Activated CD4-positive, alpha-beta T cell treated with anti-CD3 and anti-CD28 coated beads, Interleukin-2, amount 50 U/mL, for 48 hours (primary cell): ENCODE data around the gene NPAS1.

ENCODE experiments used
- DNase-seq, 2 experiments: peaks; one replicate each; pipeline ENCODE4 v3.0.0-alpha.2; 2020

NPAS1 gene

DNA sequence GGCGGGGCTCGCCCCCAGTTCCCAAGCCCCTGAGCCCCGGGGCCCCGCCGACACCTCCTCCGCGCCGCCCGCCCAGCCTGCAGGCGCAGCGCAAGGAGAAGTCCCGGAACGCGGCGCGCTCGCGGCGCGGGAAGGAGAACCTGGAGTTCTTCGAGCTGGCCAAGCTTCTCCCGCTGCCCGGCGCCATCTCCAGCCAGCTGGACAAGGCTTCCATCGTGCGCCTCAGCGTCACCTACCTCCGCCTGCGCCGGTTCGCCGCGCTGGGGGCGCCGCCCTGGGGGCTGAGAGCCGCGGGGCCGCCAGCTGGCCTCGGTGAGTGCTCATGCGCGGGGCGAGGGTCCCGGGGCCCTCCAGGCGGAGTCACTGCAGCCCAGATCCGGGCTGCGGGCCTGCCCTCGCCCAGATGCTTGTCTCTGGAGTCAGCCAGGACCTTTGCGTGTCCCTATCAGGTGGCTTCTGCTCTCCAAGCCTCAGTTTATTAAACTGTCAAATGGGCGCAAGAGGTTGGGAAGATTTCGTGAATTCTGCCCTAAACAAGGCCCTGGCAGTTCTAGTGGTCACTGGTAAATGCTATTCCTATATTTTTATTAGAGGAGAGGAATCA lies 2.0 kb downstream of the NPAS1 start:
- no peak for DNase-seq

DNA sequence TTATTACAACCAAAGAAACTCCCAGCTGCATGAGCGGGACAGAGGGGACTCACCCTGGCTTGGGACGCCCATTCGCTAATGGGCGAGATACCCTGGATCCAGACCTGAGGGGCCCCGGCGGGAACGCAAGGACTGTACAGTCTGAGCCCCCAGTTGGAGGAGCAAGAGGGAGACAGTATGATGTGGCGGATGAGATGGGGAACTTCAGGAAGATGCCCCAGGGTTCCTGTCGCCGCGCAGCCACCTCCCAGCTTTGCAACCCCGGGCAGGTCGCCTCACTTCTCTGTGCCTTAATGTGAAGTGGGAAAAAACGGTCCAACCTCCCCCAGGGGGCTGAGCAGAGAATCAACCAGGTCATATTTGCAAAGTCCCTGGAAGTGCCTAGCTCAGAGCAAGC lies 2.5 kb downstream of the NPAS1 start:
- DNase-seq, result no peak

DNA sequence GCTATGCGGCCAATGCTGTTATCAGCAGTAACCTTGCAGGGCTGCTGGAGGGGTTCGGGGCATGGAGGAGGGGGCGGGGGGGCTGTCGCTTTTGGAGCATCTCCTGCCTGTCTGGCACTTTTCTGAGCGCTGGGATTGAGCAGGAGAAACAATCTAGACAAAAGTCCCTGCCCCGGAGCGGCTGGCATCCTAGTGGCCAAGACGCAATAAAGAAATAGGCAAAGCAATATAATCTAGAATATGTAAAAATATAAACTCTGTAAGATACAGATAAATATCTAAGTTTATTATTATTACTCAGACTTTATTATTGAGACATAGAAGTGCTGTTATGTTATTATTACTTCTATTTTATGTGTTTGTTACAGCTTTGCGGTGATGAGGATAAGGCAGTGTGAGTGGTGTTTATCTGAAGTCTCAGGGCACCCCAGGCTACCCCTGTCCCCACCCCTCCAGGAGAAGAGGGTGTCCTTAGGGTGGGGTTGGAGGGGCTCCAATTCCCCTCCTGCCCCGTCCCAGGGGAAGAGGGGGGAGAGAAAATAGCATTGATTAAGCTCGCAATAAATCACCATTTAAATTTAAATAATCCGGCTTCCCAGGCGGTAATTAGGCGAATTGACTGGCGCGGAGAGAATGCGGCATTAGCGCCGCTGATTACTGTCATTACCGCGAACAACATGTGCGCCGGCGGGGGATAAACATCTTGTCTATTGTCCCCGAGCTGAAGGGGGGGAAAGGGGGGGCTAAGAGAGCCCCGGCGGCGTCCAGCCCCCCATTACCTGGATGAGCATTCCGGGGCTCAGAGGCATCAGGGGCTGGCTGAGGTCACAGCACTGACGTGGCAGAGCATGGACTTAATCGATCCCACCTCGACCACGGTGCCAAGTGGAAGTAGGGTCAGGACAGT lies 3.2 kb downstream of the NPAS1 start:
- DNase-seq, result no peak

DNA sequence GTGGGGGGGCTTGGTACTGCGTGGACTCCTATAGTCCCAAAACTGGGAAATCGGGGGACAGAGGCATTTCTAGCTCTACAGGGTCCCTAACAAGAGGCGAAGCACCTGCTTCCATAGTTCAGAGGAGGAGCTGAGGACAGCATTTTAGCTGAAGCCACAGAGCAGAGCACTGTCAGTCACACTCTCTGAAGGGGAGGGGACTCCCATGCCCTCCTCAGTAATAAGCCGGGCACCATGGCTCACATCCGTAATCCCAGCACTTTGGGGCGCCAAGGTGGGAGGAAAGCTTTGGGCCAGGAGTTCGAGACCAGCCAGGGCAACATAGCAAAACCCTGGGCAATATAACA lies 3.8 kb downstream of the NPAS1 start:
- DNase-seq, result no peak

DNA sequence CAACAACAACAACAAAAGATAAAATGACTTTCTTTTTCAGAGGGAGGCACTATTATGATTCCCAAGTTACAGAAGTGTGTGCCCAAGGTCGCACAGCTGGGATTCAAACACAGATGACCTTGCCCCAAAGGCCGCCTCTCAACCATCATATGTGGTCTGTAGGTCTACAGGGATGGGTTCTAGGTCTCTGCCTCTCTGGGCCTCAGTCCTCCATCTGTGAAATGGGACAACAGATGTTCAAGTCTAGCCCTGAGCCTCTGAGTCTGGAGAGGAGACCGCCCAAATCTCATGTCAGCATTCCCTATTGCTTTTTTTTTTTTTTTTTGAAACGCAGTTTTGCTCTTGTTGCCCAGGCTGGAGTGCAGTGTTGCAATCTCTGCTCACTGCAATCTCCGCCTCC lies 4.9 kb downstream of the NPAS1 start:
- no peak for DNase-seq

DNA sequence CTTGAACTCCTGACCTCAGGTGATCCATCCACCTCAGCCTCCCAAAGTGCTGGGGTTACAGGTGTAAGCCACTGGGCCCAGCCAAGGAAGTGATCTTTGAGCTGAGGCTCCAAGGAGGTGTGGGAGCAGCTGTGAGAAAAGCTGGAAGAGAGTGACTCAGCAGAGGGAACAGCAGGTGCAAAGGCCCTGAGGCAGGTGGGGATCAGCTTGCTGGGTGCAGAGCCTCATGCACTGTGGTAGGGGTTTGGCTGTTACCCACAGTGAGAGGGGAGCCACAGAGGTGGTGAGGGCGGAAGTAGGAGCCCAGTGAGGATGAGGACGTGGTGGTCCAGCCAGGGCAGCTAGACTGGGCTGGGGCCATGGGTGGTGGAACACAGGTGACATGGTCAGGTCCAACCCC lies 6.5 kb downstream of the NPAS1 start:
- no peak for DNase-seq

DNA sequence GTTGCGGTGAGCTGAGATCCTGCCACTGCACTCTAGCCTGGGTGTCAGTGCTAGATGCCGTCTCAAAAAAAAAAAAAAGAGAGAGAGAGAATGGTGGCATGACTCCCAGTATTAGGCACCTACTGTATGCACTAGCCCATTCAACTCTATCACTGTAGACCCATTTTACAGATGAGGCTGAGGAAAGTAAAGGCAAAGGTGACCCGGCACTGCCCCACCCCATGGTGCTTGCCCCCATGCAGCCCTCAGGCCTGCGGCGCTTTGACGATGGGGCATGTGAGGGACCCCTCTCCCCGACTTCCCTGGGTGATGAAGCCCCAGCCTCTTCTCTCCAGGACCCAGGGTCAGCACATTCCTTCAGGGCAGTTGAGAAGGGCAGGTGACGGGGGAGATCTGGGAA lies 7.3 kb downstream of the NPAS1 start:
- DNase-seq, result no peak

DNA sequence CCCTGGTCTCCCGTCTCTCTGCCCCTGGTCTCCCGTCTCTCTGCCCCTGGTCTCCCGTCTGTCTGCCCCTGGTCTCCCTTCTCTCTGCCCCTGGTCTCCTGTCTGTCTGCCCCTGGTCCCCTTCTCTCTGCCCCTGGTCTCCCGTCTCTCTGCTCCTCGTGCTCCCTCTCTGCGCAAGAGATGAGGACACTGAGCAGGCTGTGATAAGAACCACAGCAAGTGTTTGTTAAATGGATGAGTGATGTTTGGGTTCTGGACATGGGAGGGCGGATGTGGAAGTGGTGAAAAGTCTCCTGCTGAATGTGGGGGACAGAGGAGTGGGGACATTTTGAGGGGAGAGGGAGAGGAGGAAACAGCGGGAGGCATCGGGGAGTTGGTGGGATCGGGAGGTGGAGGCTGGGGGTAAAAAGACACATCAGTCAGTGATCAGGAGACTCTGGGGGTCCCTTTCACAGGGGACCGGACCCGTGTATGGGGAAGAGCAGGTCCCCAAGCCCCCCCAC lies 8.0 kb downstream of the NPAS1 start:
- no peak for DNase-seq

DNA sequence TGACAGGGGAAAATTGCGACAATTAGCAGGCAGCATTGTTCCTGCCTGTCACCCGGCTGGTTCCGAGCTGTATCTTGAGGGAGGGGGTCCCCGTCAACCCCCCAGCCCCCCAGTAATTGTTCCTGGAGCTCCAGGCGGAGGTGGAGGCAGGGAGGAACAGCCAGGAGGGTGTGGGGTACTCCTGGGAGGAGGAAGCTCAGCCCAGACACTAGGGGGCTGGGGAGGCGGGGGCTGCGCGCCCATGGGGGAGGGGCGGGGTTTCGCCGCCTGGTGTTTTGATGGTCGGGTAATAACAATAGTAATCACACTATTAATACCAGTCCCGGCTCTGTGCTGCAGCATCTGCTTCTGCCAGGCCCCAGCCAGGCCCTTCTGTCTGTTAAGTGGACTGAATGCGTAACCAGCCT lies 8.6 kb downstream of the NPAS1 start:
- DNase-seq, result no peak

DNA sequence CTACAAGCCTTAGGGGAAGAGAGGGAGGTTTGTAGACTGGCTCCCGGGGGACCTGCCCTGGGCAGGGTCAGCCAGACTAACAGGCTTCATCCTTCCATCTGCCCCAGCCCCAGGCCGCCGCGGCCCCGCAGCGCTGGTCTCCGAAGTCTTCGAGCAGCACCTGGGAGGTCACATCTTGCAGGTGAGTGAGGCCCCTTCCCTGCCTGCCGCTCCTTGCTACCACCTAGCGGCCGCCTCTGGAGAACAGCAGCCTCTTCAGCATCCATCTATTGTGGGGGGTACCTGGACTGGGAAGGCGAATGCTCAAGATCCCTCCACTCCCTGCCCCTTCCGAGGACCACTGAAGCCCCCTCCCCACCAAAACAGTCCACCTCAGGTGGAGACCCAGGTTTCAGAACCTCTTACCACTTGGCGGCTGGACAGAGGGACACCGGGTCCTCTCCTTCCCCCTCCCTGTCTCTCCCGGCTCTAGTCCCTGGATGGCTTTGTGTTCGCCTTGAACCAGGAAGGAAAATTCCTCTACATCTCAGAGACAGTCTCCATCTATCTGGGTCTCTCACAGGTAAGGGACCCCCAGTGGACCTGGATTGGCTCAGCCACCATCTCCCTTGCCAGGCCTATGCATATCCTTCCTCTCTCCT lies 12.7 kb downstream of the NPAS1 start:
- peak; percentile 66 for DNase-seq

DNA sequence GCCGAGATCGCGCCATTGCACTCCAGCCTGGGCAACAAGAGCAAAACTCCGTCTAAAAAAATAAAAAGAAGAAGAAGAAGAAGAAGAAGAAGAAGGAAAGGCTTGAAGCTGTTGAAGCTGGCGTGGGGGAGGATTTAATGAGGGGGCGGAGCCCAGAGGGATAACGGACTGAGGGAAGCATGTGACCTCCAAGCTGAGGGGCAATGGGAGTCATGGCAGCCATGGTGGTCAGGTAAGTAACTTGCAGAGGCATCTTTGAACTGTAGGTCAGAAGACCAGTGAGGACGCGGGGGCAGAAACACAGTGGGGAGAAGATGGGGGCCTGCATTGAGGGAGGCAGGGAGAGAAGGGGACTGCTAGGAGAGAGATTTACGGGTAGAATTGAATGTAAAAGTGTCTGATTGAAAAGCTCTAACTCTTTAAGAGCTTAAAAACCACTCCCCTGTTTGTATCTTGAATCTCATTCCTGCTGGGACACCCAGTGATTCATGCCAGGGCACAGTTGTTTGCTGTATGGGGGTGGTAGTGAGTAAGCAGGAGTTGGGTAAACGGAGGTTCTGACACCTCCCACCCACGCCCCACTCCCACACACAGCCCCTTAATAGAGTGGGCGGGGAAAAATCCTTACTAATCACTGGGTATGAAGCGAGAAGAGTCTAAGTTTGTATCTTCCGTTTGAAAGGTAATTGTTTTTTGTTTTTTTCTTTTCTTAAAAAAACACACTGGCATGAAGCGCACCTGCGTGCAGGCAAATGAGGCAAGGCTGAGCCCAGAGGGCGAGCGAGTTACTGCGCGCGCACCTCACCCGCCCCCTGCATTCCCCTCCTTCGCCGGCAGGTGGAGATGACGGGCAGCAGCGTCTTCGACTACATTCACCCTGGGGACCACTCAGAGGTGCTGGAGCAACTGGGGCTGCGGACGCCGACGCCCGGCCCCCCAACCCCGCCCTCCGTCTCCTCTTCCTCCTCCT lies 15.8 kb downstream of the NPAS1 start:
- DNase-seq, result peak; percentile 98 to 99

DNA sequence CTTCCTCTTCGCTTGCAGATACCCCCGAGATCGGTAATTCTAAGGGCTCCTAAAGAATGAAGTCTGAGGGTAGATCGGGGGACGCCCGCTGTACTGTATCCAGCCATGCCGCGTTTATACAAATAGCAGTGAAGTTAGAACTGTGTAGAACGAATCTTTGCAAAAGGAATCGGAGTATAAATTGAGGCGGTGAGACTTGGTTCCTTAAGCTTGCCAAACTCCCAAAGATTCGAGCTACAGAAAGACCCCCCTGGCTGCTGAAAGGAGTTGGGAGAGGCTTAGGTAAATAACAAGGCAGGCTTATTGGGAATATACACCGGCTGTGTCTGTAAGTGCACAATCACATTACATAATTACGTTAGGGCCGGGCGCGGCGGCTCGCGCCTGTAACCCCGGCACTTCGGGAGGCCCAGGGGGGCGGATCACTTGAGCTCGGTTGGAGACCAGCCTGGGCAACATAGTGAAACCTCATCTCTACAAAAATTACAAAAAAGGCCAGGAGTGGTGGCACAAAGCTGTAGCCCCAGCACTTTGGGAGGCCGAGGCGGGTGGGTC lies 16.5 kb downstream of the NPAS1 start:
- peak in 1 of 2 experiments; percentile 18 for DNase-seq

DNA sequence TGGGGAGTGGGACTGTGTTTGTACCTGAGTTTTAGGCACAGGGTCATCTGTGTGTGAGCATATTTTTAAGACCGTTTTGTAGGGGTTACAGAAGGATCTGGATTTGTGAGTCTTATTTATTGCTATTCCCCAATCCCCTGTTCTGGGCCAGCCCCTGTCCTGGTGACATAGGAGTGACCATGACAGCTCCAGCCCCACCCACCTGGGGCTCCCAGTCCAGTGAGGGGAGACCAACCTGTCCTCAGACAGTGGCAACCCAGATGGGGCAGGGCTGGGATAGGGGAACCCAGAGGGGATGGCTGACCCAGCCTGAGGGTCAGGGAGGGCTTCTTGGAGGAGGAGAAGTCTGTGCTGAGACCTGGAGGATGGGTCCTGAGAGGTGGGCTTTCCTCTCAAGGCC lies 18.1 kb downstream of the NPAS1 start:
- no peak for DNase-seq

DNA sequence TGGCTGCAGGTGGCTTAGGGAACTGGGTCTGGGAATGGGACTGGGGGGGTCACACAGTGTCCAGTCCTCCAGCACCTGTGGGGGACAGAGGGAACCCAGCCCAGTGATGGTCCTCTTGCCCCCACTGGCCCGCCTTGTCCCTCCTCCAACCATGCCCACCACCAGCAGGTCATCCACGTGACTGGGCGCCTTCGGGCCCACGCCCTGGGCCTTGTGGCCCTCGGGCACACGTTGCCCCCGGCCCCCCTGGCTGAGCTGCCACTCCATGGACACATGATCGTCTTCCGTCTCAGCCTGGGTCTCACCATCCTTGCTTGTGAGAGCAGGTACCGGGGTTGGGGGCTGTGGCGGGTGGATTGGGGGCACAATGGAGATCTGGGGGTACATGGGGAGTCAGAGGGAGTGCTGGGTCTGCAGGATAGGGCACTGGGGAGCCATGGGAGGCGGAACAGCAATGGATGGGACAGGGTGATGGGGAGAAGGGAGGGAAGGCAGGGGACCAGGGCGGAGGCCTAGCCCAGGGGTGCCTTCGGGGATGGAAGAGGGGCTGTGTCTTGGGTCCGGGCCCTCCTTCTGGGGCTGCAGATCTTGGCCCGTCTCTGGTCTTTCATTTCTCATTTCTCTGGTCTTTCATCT lies 19.7 kb downstream of the NPAS1 start:
- no peak for DNase-seq

DNA sequence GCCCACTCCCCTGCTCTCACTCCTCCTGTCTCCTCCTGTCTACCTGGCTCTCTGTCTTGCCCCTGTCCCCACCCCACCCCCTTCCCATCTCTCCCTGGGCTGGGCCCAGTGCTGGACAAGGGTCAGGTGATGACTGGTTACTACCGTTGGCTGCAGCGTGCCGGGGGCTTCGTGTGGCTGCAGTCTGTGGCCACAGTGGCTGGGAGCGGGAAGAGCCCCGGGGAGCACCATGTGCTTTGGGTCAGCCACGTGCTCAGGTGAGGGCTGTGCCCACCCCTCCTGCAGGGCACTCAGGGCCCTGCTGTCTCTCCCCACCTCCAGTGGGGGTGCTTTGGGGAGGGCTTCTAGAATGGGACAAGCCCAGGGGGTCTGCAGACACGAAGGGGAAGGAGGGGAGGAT lies 21.2 kb downstream of the NPAS1 start:
- no peak for DNase-seq

DNA sequence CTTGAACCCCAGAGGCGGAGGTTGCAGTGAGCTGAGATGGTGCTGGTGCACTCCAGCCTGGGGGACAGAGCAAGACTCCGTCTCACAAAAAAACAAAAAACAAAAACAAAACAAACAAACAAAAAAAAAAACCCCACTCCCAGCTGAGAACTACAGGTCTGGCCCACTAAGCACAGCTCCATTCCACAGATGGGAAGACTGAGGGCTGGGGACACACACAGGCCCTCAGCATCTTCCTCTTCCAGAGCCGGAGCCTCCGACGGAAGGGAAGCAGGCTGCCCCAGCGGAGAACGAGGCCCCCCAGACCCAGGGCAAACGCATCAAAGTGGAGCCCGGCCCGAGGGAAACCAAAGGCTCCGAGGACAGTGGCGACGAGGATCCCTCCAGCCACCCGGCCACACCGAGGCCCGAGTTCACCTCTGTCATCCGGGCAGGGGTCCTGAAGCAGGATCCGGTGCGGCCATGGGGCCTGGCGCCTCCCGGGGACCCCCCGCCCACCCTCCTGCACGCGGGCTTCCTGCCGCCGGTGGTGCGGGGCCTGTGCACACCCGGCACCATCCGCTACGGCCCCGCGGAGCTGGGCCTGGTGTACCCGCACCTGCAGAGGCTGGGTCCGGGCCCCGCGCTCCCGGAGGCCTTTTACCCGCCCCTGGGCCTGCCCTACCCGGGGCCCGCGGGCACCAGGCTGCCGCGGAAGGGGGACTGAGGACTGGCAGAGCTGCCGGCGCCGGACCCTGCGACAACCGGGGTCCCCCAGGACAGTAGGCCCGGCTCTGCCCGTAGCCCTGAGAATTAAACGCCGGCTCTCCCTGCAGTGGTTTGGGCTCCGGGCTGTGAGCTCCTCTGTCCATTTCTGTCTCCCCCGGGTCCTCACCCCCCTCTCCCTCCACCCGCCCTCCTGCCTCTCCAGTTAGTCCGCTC lies 25.6 kb downstream of the NPAS1 start:
- DNase-seq, result no peak

DNA sequence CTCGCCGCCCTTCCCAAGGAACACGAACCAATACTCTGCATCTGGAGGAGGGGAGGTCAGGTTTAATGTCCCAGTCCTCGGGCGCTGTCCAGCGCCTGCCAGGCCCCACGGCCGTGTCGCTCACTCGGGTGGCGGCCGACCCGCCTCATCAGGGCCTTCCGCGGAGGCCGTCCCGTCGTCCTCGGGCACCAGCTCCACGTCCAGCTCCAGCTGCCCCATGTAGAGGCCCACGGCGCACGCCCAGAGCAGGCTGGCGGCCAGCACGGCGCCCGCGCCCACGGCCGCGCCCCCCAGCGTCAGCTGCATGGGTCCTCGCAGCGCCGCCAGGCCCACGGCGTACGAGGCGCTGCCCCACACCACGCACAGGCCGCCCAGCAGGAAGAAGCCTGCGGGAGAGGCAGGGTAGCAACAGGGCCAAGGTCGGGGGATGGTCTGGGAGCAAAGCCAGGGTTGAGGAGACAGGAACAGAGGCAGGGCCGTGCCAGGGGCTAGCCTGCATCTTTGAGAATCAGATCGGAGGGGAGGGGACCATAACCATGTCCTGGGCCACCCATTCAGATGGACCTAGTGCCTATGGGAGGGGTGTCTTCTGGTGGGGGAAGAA lies 26.3 kb downstream of the NPAS1 start:
- DNase-seq, result no peak

DNA sequence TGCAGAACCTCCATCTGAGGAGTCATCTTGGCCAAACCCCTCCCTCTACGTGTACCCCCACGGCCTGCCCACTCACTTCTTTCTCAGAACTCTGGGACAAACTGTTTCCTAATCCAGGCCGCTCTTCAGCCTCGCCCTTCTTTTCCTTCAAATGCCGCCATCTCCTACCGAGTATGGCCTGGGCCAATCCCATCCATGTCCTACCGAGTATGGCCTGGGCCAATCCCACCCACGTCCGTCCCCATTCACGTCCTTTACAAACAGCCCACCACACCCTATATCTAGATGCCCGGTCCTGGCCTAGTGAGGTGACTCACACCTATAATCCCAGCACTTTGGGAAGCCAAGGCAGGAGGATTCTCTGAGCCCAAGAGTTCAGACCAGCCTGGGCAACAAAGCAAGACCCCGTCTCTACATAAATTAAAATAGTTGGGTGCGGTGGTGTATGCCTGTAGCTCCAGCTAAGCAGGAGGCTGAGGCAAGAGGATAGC lies 27.7 kb downstream of the NPAS1 start:
- DNase-seq, result no peak

DNA sequence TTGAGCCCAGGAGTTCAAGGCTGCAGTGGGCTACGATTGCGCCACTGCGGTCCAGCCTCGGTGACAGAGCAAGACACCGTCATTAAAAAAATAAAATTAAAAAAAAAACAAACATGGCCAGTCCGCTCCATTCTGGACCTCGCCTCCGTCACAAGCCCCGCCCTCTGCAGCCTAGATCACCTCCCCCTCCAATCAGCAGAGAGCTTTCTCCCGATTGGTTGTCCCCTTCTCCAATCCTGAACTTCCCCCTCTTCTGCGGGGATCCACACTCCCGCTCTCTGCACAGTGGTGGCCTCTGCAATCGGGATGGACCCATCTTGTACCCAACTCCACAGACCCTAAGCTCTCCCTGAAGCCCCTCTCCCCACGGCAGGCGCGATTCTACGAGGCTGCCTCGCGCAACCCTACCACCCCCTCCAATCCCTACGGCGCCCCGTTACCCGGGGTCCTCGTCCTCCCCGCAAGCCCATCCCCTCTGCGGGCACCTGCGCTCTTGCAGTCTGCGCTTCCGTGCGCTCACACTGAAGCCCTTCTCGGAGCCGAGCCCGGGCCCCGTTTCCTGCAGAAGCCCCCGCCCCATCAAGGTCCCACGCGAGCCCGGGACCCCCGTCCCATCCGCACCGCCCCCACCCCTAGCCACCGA lies 28.2 kb downstream of the NPAS1 start:
- peak; percentile 78 to 87 for DNase-seq

DNA sequence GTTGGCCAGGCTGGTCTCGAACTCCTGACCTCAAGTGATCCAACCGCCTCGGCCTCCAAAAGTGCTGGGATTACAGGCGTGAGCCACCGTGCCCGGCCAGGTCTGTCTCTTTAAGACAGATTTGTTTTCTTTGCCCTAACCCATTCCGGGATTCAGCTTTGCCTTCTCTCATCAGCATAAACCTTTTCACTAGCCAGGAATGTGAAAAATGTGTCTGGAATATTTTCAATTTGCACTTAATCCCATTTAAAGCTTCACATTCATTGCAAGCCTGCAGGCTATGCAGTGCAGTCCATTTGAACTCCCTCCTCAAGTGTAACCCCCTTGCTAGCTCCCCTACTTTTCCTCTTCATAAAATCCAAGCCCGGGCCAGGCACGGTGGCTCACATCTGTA lies 29.7 kb downstream of the NPAS1 start:
- DNase-seq, result no peak
